ENCODE measurements around the gene FUS. TPM values are rescaled to one million over a fixed set of nuclear protein-coding genes. Genes with fewer than 3 reads are reported as not detected.
A peak's percentile ranks its signal among the peaks of the same experiment; 100 is the strongest.
"Not testable (repeated sequence)": the region's sequence is repeated elsewhere in the genome, so short reads cannot be mapped to it uniquely, and the experiment has no call there.

FUS gene
- total RNA-seq, 4 donors from 2014 or later: 24.0 to 45.1 (median 34.2) TPM

DNA sequence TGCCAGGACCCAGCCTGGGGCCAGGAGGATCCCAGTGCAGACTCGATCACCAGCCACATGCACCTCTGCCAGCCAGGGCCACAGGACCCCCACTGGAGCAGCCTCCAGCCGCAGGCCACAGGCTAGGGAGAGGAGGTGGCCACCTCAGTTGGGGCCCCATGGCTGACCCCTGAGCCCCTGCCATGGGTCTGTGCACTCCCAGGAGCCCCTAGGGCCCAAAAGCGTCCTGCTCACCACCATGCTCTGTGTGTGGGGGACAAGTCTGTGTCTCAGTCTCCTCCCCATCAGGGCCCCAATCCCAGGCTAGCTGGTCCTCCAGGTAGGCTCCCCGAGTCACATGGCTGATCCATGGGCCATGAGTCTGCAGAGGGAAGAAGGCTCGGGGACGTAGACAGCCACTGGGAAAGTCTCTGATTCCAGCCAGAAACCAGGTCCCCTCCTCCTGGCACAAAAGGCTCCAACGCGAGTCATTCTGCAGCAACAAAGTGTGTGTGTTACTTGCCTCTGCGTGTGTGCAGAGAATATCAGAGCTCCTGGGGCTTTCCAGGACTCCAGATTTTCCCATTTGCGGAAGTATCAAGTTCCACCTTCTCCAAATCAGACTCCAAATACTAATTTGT lies 38.3 kb upstream of the FUS start:
- peaks cover 0 to 2% (median 0%) of the 10 kb centered on the region in 4 donors for H3K27me3 ChIP-seq
- intact Hi-C loops (cut with DNase I): loop anchor here (5.0 kb wide), 2 partner anchors 34 to 154 kb away; partner anchors contain the start of genes BCKDK and HSD3B7
- no peak for TF ChIP-seq POLR2AphosphoS5 (IDR thresholded peaks at IDR 0.05)
- TF ChIP-seq POLR2A (IDR thresholded peaks at IDR 0.05; ENCODE audit: low read depth): no peak
- TF ChIP-seq, protein P1, sequence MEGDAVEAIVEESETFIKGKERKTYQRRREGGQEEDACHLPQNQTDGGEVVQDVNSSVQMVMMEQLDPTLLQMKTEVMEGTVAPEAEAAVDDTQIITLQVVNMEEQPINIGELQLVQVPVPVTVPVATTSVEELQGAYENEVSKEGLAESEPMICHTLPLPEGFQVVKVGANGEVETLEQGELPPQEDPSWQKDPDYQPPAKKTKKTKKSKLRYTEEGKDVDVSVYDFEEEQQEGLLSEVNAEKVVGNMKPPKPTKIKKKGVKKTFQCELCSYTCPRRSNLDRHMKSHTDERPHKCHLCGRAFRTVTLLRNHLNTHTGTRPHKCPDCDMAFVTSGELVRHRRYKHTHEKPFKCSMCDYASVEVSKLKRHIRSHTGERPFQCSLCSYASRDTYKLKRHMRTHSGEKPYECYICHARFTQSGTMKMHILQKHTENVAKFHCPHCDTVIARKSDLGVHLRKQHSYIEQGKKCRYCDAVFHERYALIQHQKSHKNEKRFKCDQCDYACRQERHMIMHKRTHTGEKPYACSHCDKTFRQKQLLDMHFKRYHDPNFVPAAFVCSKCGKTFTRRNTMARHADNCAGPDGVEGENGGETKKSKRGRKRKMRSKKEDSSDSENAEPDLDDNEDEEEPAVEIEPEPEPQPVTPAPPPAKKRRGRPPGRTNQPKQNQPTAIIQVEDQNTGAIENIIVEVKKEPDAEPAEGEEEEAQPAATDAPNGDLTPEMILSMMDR (IDR thresholded peaks at IDR 0.05): no peak
- TF ChIP-seq EP300 (IDR thresholded peaks at IDR 0.05): no peak
- H3K4me1 ChIP-seq: peaks cover 18 to 27% (median 23%) of the 10 kb centered on the region in 4 donors
- 32% methylated on average over 10 of the region's 10 CpGs for WGBS
- H3K27ac ChIP-seq (replicated peaks in 1 of 4): peak overlapping the region; percentile 79 to 85 (median 81)
- DNase-seq (ENCODE audit: extremely low spot score): no peak
- H3K4me3 ChIP-seq: peak overlapping the region; percentile 44 to 63 (median 58)
- no peaks in the 10 kb centered on the region for H3K36me3 ChIP-seq
- H3K9me3 ChIP-seq: no peaks in the 10 kb centered on the region

DNA sequence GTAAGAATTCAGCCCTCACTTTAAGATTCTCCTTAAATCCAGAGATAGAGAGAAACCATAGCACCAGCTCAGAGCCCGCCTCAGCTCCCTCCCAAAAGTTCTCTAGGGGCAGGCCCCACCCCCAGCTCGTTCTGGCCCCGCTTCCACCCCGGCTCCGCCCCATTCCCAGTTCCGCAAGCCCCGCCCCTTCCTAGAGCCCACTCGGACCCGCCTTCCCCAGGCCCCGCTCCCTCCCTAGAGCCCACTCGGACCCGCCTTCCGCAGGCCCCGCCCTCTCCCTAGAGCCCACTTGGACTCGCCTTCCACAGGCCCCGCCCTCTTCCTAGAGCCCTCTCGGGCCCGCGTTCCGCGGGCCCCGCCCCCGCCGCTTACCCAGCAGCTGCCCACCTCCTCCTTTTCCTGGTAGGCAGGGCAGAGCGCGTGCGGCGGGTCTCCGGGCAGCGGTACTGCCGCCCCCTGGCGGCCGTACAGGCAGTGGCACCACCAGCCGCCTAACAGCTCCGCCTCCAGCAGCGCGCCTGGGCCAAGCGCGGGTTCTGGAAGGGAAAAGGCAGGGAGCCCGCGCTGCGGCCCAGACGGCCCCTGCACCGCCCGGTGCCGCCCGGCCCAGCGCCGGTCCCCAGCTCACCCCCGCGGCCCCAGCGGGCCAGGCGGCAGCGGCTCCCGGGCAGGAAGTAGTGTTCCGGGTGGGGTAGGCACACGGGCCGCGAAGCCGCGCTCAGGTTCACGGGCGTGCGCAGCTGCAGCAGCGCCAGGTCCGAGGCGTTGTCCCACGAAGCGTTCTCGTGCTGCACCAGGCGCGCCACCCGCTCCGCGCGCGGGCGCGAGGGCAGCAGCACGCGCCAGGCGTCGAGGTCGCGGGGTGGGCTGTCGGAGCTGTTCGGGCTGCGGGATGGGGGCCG lies 37.6 kb upstream of the FUS start:
- H3K4me1 ChIP-seq: peaks cover 18 to 27% (median 23%) of the 10 kb centered on the region in 4 donors
- intact Hi-C loops (cut with DNase I): loop anchor here (5.0 kb wide), 2 partner anchors 35 to 155 kb away; partner anchors contain the start of genes BCKDK and HSD3B7
- H3K27ac ChIP-seq (replicated peaks in 1 of 4): peak overlapping the region; percentile 79 to 86 (median 82)
- peak; percentile 100 for DNase-seq (ENCODE audit: extremely low spot score)
- 1% methylated on average over 24 of the region's 89 CpGs for WGBS
- no peaks in the 10 kb centered on the region for H3K36me3 ChIP-seq
- H3K27me3 ChIP-seq: peaks cover 0 to 5% (median 0%) of the 10 kb centered on the region in 4 donors
- TF ChIP-seq POLR2A (IDR thresholded peaks at IDR 0.05; ENCODE audit: low read depth) (no peak), POLR2AphosphoS5 (IDR thresholded peaks at IDR 0.05) (peak; percentile 64 to 87), EP300 (IDR thresholded peaks at IDR 0.05) (no peak)
- TF ChIP-seq, protein P1 (IDR thresholded peaks at IDR 0.05): peak in 2 of 3 experiments; percentile 99 to 100
- no peaks in the 10 kb centered on the region for H3K9me3 ChIP-seq
- H3K4me3 ChIP-seq: peak overlapping the region; percentile 56 to 72 (median 62)

DNA sequence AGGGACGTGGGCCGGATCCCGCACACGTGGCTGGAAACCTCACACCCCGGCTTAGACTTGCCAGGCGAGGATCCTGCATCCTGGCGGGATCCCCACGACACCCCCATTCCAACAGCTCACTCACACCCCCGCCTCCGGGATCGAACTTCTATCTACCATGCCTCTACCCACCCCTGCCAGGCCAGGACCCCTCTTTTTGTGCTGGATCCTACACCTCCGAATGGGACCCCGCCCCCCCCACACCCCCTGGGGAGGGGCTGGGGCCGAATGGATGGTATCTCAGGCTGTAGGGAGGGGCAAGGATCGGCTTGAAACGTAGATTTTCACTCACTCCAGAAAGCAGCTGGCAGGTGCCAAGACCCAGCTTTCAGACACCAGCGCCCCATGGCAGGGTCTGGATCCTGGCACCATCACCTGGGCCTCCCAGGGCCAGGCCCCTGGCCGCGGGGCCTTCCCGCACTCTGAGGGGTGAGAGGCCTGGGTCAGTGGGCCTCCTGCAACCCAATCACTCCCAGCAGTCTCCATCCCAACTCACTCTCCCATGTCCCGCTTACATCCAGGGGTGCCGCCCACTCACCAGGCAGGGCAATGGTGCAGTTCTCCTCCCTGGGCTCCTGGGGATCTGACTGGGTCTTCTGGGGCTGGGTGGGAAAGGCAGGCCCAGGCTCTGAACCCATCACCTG lies 36.8 kb upstream of the FUS start:
- DNase-seq (ENCODE audit: extremely low spot score): no peak
- intact Hi-C loops (cut with DNase I): loop anchor here (5.0 kb wide), 2 partner anchors 36 to 156 kb away; partner anchors contain the start of genes BCKDK and HSD3B7

DNA sequence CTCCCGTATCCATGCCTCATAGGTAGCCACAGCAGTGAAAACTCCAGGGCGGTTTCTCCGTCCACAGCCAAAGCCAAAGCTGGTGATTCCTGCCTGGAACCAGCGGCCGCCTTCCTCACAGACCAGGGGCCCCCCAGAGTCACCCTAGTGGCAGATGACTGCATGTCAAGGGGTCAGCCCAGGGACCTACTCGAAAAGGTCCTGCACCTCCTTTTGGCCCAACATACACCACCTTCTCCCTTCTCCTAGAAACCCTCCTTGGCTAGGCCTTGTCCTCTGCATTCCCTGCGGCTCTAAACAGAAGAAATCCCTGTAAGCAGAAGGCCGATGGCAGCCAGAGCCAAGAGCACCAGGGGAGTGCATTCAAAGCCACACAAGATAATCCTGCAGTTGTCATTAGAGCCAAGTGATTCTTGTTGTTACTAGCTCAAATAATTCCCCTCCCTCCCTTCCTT lies 36.2 kb upstream of the FUS start:
- Histone ChIP-seq H3K27ac (replicated peaks in 1 of 4) (no peak overlapping the region), H3K4me1 (peaks cover 18 to 31% (median 29%) of the 10 kb centered on the region in 4 donors), H3K4me3 (no peak overlapping the region), H3K27me3 (peaks cover 0 to 19% (median 0%) of the 10 kb centered on the region in 4 donors), H3K36me3 (no peaks in the 10 kb centered on the region), H3K9me3 (no peaks in the 10 kb centered on the region)
- no peak for TF ChIP-seq EP300 (IDR thresholded peaks at IDR 0.05)
- TF ChIP-seq POLR2A (IDR thresholded peaks at IDR 0.05; ENCODE audit: low read depth): no peak
- TF ChIP-seq, protein P1 (IDR thresholded peaks at IDR 0.05): no peak
- no peak for TF ChIP-seq POLR2AphosphoS5 (IDR thresholded peaks at IDR 0.05)
- intact Hi-C loops (cut with DNase I): loop anchor here (5.0 kb wide), 2 partner anchors 36 to 156 kb away; partner anchors contain the start of genes BCKDK and HSD3B7
- 87% methylated on average over 5 of the region's 8 CpGs for WGBS
- DNase-seq (ENCODE audit: extremely low spot score): no peak

More for the DNA sequence above, 36.8 kb upstream of the FUS start:
- H3K27me3 ChIP-seq: peaks cover 0 to 13% (median 0%) of the 10 kb centered on the region in 4 donors
- H3K4me3 ChIP-seq: peak overlapping the region; percentile 56 to 72 (median 62)
- 73% methylated on average over 6 of the region's 22 CpGs for WGBS
- no peaks in the 10 kb centered on the region for H3K36me3 ChIP-seq
- H3K4me1 ChIP-seq: peaks cover 18 to 27% (median 24%) of the 10 kb centered on the region in 4 donors
- TF ChIP-seq POLR2A (IDR thresholded peaks at IDR 0.05; ENCODE audit: low read depth) (no peak), POLR2AphosphoS5 (IDR thresholded peaks at IDR 0.05) (no peak), EP300 (IDR thresholded peaks at IDR 0.05) (no peak)
- TF ChIP-seq, protein P1 (IDR thresholded peaks at IDR 0.05): no peak
- no peaks in the 10 kb centered on the region for H3K9me3 ChIP-seq
- H3K27ac ChIP-seq (replicated peaks in 1 of 4): peak overlapping the region; percentile 70 to 86 (median 82)

DNA sequence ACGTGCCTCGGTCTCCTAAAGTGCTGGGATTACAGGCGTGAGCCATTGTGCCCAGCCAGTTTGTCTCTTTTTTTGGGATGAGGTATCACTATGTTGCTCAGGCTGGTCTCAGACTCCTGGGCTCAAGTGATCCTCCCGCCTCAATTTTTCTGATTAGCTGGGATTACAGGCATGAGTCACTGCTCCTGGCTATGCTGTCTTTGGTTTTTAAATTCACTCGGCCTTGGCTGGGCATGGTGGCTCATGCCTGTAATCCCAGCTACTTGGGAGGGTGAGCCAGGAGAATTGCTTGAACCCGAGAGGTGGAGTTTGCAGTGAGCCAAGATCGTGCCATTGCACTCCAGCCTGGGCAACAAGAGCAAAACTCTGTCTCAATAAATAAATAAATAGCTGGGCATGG lies 35.5 kb upstream of the FUS start:
- Histone ChIP-seq H3K4me1 (peaks cover 14 to 31% (median 26%) of the 10 kb centered on the region in 4 donors), H3K27me3 (peaks cover 0 to 26% (median 0%) of the 10 kb centered on the region in 4 donors)
- H3K4me3 ChIP-seq; H3K9me3 ChIP-seq; H3K27ac ChIP-seq (replicated peaks in 1 of 4); H3K36me3 ChIP-seq; DNase-seq (ENCODE audit: extremely low spot score): not testable (repeated sequence)
- WGBS: 82% methylated on average over 7 of the region's 7 CpGs
- intact Hi-C loops (cut with DNase I): loop anchor here (5.0 kb wide), 2 partner anchors 37 to 157 kb away; partner anchors contain the start of genes BCKDK and HSD3B7
